Epithelial cell of umbilical artery (primary cell): Measurements from ENCODE around the gene PIRT. TPM values are rescaled to one million over a fixed set of nuclear protein-coding genes. Genes with fewer than 3 reads are reported as not detected.

Experiments
- total RNA-seq: library from RNA; depleted of rRNA; stranded (reverse); fragments of >200 nt; gene quantifications from 2 replicates; pipeline ENCODE4 v1.2.3, GENCODE V29; 2014

The PIRT gene
- total RNA-seq, result not detected in 2 replicates

GRCh38 chr17:10837921-10838320 is at the start of gene PIRT:
Gene PIRT (minus strand): TSS chr17:10838087. CDS start chr17:10825645, 12,442 bp downstream.

GRCh38 chr17:10803830-10804475 is 33.9 kb downstream of the PIRT start, which contains the start of gene TMEM238L:
Gene TMEM238L (minus strand): TSS chr17:10804099. CDS start chr17:10803963, 136 bp downstream.

Other genes with a start within 250 kb of the PIRT start
- under 0.01 and 0.76 TPM in 2 replicates for gene MYH3, start 180.8 kb downstream of the PIRT start, total RNA-seq
- 22.4 and 30.7 TPM in 2 replicates for gene SCO1, start 140.6 kb downstream of the PIRT start, total RNA-seq
- 12.2 and 15.3 TPM in 2 replicates for gene ADPRM, start 140.5 kb downstream of the PIRT start, total RNA-seq
- gene TMEM220, start 108.1 kb downstream of the PIRT start, total RNA-seq, result 0.46 and 2.6 TPM in 2 replicates
- not detected in 2 replicates for gene TMEM238L, start 34.0 kb downstream of the PIRT start, total RNA-seq